ENCODE results near the gene USH1C.

The USH1C gene

DNA sequence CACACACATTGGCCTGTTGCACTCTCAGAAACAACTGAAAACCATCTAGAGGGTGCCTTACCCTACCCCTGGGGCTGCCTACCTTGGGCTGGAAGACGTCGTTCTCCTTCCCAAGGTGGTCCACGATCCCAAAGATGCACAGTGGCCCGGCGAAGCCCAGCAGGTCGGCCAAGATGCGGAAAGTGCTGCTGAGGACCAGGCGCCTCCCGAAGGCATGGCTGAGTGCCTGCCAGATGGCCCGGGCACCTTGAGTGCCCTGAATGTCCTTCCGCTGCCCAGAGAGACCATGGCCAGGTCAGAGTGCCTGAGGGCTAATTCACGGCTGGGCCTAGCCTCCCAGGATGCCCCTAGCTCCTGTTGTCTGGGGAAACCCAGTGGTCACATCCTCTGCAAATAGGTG lies 83.8 kb downstream of the USH1C start:
- no peak for DNase-seq

DNA sequence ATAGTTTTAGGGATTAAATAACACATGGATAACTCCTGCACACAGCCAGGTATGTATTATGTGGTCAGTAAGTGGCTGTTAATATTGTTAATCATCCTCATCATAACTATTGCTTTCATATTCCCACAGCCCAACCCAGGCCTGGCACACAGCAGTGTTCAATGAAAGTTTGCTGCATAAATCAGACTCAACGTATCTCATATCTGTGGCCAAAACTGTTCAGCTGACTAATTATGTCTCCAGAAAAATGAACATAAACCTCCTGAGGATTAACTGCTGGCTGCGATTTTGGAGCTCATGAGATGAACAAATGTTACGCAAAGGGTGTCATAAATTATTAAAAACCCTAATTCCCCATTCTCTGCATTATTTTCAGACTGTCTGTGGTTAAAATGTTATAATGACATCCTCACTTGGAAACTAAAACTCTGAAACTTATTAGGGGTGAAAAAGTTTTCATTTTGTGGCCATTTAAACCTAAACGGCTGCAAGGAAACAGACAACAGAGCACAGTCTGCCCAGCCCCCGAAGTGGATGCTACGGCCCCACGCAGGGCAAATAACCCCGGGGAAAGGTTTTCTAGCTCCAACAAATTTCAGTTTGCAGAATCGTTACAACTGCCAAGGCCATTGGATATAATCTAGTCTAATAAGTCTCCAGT lies 84.8 kb downstream of the USH1C start:
- no peak for DNase-seq

DNA sequence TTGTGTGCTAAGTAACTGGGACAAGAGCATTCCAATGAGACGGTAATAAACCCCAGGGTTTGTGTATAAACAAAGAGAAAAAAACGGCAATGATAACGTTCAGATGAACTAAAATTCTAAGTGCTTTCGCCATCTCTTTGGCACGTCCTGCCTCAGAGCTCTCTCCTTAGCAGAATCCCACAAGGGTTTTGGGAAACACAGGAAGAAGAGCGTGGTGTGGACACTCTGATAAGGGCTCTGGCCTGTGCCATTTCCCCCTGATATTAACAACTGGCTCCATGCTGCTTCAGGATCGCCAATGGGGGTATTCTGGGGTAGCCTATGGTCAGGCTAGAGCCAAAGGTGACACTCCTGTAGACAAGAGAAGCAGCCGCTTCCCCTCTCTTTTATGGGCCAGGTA lies 85.9 kb downstream of the USH1C start:
- DNase-seq, result no peak

DNA sequence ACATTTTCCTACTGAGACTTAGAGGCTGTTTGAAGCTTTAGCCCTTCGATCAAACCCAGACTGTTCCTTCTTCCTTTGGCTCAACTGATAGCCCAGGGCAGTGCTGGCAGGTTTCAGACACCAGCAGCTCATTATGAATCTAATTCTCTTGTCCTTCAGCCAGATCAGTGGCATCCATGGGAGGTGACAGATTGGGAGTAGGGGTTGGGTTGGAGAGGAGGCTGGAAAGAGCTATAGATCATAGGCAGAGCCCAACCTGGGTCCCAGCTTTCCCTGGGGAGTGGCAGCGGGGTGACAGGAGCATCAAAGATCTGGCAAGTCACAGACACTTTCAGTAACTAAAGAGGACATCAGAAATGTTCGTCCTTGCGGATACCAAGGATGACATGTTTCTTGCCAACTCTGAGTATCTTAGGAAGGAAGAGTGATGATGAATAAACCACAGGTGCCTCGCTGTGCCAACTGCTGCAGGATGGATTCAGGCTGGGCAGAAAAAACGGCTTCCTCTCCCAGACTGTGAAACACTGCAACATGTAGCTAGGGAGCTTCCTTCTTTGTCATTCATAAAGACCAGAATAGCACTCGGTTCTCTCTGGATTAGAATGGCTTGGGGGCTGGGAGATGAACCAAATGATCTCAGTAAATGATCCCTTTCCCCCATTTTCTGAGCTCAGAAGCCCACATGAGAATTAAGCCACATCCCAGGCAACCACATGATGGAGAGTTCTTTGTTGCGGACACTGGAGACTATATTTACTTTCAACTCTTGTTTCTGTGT lies 86.6 kb downstream of the USH1C start:
- no peak for DNase-seq

DNA sequence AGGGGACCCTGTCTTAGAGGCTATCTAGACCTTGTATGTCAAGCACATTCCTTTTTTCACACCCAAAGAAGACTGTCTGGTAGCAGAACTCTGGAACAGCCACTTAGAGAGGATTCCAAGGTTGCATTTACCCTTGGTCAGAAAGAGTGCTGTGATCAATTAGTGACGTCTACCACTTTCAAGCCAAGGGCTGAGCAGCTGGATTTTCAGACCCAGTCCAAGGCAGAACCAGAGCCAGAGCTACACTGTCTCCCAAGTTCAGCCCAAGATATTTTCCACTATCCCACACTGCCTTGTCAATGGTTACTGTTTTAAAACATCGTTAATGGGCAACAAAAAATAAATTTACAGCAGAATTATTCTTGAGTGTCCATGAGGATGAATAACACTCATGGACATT lies 91.5 kb downstream of the USH1C start:
- no peak for DNase-seq

DNA sequence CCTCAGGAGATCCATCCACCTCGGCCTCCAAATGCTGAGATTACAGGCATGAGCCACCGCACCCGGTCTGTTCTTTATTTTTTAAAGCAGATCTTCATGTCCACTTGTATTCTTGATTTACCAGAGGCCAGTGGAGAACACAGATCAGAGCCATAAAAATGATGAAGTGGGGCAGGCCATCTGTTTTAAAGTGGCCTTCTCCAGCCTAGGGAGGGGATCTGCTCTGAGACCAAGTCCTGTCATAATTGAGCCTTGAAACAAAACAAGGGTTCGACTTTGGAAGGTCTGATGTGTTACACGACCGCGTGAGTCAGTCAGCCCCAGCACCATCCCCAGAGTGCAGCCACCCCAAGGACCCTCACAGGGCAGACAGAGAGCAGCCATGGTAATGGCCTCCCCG lies 95.1 kb downstream of the USH1C start:
- no peak for DNase-seq

DNA sequence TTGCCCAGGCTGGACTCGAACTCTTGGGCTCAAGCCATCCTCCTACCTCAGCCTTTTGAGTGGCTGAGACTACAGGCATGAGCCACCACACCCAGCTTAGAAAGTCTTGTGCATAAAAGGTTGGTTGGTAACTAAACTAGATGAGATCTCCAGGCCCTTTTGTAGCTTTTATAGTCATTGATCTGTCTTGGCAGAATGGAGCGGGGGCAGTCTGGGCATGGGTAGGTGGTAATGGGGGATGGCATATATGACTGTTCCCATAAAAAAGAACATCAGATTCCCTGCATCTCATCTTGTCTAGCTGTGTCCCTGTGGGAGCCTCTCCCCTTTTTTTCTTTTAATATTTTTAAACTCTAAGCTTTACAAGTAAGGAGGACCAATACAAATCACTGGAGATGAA lies 97.7 kb downstream of the USH1C start:
- DNase-seq, result no peak

DNA sequence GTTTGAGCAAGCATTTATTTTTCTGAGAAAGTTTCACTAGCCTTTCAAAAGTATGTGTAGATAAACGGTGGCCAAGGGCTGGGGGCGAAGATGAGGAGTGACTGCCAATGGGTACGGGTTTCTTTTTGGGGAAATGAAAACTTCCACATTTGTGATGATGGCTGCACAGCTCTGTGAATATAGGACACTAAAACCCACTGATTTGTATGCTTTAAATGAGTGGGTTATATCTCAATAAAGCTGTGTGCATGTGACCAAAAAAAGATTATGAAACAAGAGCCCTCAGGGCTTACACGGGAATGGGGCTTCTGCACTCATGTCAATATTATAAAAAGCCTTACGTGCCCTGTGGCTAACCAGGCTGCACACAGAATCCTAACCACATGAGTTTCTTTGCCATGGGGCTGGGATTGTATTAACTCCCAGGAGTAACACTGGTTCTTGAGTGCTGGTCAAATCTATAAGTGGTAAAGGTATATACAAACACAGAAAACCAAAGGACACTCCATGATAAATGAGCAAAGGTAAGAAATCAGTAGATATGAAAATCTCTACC lies 98.9 kb downstream of the USH1C start:
- no peak for DNase-seq

DNA sequence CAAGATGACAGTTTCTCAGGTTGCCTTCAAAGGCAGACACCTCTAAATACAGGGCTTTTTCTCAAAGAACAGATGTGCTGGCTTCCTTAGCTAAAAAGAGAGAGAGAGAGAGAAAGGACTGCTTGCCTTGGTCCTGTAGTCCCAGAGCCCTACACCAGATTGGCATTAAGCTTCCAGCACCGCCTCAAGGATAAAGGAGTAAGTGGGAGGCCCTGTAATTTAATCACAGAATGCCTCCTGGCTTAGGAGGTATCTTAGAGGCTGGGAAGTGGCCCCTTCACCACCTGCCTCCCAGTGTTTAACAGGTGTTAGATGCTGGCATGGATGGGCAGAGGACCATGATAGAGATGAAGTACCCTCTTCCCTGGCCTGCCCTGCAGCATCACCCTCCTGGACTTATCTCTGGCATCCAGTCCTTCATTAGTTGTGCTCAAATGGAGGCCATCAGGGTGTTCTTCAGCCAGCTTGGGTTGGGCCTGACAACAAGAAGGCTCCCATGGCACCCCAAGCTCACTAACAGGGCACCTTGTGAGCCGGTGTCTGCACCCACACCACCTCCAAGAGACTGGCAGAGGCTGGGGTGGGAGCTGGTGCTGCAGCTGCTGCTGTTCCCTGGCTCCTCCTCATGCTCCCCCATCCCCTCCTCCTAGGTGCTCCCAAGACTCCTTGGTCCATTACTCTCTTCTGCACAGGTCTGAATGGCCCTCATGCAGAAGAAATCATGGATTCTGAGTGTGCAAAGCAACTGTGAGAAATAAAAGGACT lies 100.1 kb downstream of the USH1C start:
- DNase-seq, result no peak
